ENCODE data around the gene MRI1.

- TF ChIP-seq, protein P1, sequence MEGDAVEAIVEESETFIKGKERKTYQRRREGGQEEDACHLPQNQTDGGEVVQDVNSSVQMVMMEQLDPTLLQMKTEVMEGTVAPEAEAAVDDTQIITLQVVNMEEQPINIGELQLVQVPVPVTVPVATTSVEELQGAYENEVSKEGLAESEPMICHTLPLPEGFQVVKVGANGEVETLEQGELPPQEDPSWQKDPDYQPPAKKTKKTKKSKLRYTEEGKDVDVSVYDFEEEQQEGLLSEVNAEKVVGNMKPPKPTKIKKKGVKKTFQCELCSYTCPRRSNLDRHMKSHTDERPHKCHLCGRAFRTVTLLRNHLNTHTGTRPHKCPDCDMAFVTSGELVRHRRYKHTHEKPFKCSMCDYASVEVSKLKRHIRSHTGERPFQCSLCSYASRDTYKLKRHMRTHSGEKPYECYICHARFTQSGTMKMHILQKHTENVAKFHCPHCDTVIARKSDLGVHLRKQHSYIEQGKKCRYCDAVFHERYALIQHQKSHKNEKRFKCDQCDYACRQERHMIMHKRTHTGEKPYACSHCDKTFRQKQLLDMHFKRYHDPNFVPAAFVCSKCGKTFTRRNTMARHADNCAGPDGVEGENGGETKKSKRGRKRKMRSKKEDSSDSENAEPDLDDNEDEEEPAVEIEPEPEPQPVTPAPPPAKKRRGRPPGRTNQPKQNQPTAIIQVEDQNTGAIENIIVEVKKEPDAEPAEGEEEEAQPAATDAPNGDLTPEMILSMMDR (IDR thresholded peaks at IDR 0.05 in 2 of 3, conservative IDR thresholded peaks at IDR 0.05 in 1 of 3; ENCODE audit: control insufficient read depth in 2 of 3, extremely low read depth in 1 of 3, insufficient read depth in 1 of 3, low read depth in 3 of 3, low read length in 3 of 3), result no peak
- TF ChIP-seq SIN3A (IDR thresholded peaks at IDR 0.05; ENCODE audit: low read depth, low read length), result no peak
- peak; percentile 14; the same call in 1 of the 2 replicates for TF ChIP-seq POLR2AphosphoS5 (IDR thresholded peaks at IDR 0.05; ENCODE audit: low read length)
- no peak for TF ChIP-seq GABPA (IDR thresholded peaks at IDR 0.05; ENCODE audit: low read depth)
- no peak for TF ChIP-seq CBFB (IDR thresholded peaks at IDR 0.05; ENCODE audit: low read depth)
- no peak for TF ChIP-seq NRF1 (conservative IDR thresholded peaks at IDR 0.05; ENCODE audit: low read depth, low read length)
Measured at GRCh38 chr19:13748169-13748828, 16.0 kb upstream of the MRI1 start.
